SK-N-SH treated with all-trans-retinoic acid at 6 μM for 48 hours (cell line): ENCODE results near the gene SEPTIN5.

ENCODE experiments used
- ATAC-seq: fragments of 200-7000 bp; cut with Tn5 transposase; 3 replicates; pipeline ENCODE4 v1.9.1; 2020; ENCODE audit warnings: mild to moderate bottlenecking, moderate library complexity
- CREB5 ChIP-seq: fragments of 250-450 bp; sonication (Bioruptor Pico); IDR thresholded peaks from 2 replicates; pipeline ENCODE4 v1.5.1; 2020; ENCODE audit warnings: low read depth, mild to moderate bottlenecking, moderate library complexity
- CSDC2 ChIP-seq: fragments of 250-450 bp; sonication (Bioruptor Pico); IDR thresholded peaks from 2 replicates; pipeline ENCODE4 v1.5.0; 2020; ENCODE audit warnings: mild to moderate bottlenecking, moderate library complexity
- ESRRG ChIP-seq: fragments of 250-450 bp; sonication (Bioruptor Pico); IDR thresholded peaks from 2 replicates; pipeline ENCODE4 v1.6.1; 2021; ENCODE audit warnings: mild to moderate bottlenecking
- GLIS3 ChIP-seq: fragments of 250-450 bp; sonication (Bioruptor Pico); IDR thresholded peaks from 2 replicates; pipeline ENCODE4 v1.5.0; 2020; ENCODE audit warnings: mild to moderate bottlenecking, moderate library complexity
- OSR1 ChIP-seq: fragments of 250-450 bp; sonication (Bioruptor Pico); IDR thresholded peaks from 2 replicates; pipeline ENCODE4 v1.8.0; 2022; ENCODE audit warnings: moderate library complexity, mild to moderate bottlenecking, inconsistent platforms
- PATZ1 ChIP-seq: fragments of 250-450 bp; sonication (Bioruptor Pico); IDR thresholded peaks from 2 replicates; pipeline ENCODE4 v1.8.0; 2020; ENCODE audit warnings: mild to moderate bottlenecking, moderate library complexity, borderline replicate concordance
- POU6F1 ChIP-seq: fragments of 250-450 bp; sonication (Bioruptor Pico); IDR thresholded peaks from 2 replicates; pipeline ENCODE4 v1.8.0; 2021; ENCODE audit warnings: low read depth, mild to moderate bottlenecking, moderate library complexity, borderline replicate concordance
- PPARA ChIP-seq: fragments of 250-450 bp; sonication (Bioruptor Pico); IDR thresholded peaks from 2 replicates; pipeline ENCODE4 v1.5.0; 2020; ENCODE audit warnings: mild to moderate bottlenecking, borderline replicate concordance
- RARB ChIP-seq: fragments of 250-450 bp; sonication (Bioruptor Pico); IDR thresholded peaks from 2 replicates; pipeline ENCODE4 v1.8.0; 2021; ENCODE audit warnings: mild to moderate bottlenecking, moderate library complexity
- SNAI2 ChIP-seq: fragments of 250-450 bp; sonication (Bioruptor Pico); IDR thresholded peaks from 2 replicates; pipeline ENCODE4 v1.5.0; 2020; ENCODE audit warnings: mild to moderate bottlenecking, moderate library complexity
- TCF4 ChIP-seq: fragments of 250-450 bp; sonication (Bioruptor Pico); IDR thresholded peaks from 2 replicates; pipeline ENCODE4 v1.8.0; 2021; ENCODE audit warnings: mild to moderate bottlenecking, moderate library complexity, borderline replicate concordance
- TOX ChIP-seq: fragments of 250-450 bp; sonication (Bioruptor Pico); IDR thresholded peaks from 2 replicates; pipeline ENCODE4 v1.8.0; 2021; ENCODE audit warnings: mild to moderate bottlenecking, moderate library complexity, borderline replicate concordance
- TSHZ2 ChIP-seq: fragments of 250-450 bp; sonication (Bioruptor Pico); IDR thresholded peaks from 2 replicates; pipeline ENCODE4 v1.5.0; 2020; ENCODE audit warnings: mild to moderate bottlenecking, moderate library complexity
- ZFP3 ChIP-seq: fragments of 250-450 bp; sonication (Bioruptor Pico); IDR thresholded peaks from 2 replicates; pipeline ENCODE4 v1.5.0; 2020; ENCODE audit warnings: mild to moderate bottlenecking, moderate library complexity
- ZFP30 ChIP-seq: fragments of 450-650 bp; formaldehyde crosslinking; IDR thresholded peaks from 2 replicates; pipeline ENCODE4 v1.5.0; 2022; ENCODE audit warnings: mild to moderate bottlenecking, moderate library complexity
- ZNF565 ChIP-seq: fragments of 450-650 bp; formaldehyde crosslinking; conservative IDR thresholded peaks from 2 replicates; pipeline ENCODE4 v1.5.0; 2020; ENCODE audit warnings: low read depth, mild to moderate bottlenecking, moderate library complexity

The SEPTIN5 gene

DNA sequence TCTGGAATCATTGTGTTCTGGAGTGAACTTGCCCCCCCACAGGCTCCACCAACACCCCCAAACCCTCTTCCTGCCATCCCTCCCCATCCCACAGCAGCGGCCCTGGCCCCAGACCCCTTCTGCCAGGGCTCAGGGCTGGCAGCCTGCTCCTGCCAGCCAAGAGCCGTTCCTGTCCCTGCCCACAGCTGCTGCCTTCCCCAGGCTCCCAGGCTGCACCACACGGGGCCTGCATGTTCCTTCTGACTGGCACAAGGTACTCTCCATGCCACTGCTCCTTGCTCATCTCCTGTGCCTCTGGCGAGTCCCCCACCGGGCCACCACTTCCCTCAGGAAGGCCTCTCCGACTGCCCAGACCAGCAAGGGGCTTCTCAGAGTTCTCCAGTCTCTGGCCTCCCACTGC is 14.0 kb downstream of the SEPTIN5 start (continued):
- TF ChIP-seq CREB5 (no peak), TCF4 (CRISPR knock-in tag) (no peak)

DNA sequence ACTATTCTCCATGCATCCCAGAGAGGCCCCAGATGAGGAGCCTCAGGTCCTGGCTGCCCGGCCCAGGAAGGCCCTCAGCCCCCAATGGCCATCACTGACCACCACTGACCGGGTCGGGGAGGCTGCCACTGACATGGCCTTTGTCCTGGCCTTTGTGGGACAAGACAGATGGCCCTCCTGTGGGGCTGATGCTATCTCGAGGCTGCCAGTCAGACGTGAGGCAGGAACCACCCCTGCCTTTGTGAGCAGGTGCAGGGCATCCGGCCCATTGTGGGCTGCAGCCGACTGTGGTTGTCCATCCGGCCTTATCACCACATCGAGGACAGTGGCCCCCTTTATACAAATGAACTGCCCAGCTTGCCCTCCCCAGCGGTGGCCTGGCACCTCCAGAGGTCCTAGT is 14.5 kb downstream of the SEPTIN5 start:
- ATAC-seq = no peak
- TF ChIP-seq TCF4 (CRISPR knock-in tag) (no peak), CREB5 (no peak), PATZ1 (CRISPR knock-in tag) (no peak), OSR1 (no peak), POU6F1 (CRISPR knock-in tag) (no peak), ZNF565 (CRISPR knock-in tag) (no peak), CSDC2 (no peak), ZFP3 (CRISPR knock-in tag) (no peak), ESRRG (CRISPR knock-in tag) (no peak), PPARA (CRISPR knock-in tag) (no peak)

DNA sequence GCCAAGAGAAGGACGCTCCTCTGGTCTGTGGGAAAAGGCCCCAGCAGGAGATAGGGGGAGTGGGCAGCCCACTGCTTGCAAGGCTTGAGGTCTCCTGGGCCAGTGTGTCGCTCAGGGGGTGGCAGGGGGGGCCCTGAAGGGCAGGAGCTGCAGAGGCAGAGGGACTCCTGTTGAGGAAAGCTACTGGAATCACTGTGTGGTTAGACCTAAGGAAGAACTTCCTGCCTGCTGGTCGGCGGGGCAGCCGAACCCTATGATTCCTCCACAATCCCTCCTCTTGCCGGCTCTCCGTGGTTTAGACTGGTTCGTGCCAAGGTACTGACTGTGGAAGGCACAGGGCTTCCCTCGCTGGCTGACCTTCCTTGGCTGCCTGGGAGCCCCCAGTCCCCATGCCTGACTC is 15.2 kb downstream of the SEPTIN5 start:
- TF ChIP-seq PATZ1 (CRISPR knock-in tag) = no peak
- TF ChIP-seq POU6F1 (CRISPR knock-in tag) = no peak
- no peak for TF ChIP-seq RARB (CRISPR knock-in tag)
- no peak for TF ChIP-seq ZFP30
- no peak for TF ChIP-seq SNAI2 (CRISPR knock-in tag)
- no peak for TF ChIP-seq GLIS3 (CRISPR knock-in tag)
- no peak for TF ChIP-seq TOX
- no peak for TF ChIP-seq TSHZ2
- no peak for TF ChIP-seq ZFP3 (CRISPR knock-in tag)
- no peak for TF ChIP-seq ESRRG (CRISPR knock-in tag)
- no peak for TF ChIP-seq PPARA (CRISPR knock-in tag)
- no peak for ATAC-seq
